ENCODE results near the gene EXT2.

The EXT2 gene

GRCh38 chr11:44174842-44175241 lies 79.4 kb downstream of the EXT2 start:
- no peak for DNase-seq

DNA sequence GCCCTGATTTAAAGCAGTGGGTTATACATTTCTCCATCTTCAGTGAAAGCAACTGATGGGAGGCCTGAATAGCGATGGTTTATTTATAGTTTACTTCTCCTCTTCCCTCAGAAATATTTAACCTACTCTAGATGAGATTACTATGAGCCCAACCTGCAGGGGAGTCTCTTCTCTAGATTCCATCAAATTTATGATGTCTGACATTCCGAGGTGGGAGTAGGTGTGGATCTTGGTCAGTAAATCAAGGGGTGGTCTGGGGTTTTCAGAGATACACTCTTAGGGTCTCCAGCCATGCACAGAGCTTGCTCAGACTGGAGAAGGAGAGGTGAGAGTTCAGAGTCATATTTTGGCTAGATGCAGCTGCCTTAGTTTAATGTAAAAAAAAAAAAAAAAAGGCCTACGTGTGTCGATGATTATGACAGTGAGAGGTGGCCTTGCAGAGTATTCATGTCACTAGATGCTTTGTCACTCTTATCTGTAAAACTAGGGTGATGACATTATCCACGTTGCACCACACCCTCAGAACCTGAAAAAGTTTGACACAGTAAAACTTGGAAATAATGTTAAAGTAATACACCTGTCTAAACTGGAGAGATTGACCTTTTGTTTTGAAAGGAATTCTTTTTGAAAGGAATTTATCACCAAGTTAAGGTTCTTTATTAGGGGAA lies 81.2 kb downstream of the EXT2 start:
- DNase-seq = no peak

DNA sequence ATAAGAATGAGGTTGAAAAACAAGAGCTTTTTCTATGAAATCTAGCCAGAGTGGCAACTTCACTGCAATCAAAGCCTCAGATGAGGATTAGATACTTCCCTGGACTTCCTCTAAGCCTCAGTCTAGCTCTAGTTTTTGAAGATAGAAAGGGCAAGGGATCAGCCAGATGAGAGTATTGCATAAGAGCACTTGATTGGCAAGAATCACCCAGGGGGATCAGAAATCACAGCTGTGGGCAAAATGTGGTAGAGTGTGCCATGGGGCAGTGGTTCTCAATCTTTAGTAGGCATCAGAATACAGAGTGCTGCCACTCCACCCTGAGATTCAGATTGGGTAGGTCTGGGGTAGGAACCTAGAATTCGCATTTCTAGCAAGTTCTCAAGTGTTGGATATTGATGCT lies 82.4 kb downstream of the EXT2 start:
- DNase-seq = no peak

DNA sequence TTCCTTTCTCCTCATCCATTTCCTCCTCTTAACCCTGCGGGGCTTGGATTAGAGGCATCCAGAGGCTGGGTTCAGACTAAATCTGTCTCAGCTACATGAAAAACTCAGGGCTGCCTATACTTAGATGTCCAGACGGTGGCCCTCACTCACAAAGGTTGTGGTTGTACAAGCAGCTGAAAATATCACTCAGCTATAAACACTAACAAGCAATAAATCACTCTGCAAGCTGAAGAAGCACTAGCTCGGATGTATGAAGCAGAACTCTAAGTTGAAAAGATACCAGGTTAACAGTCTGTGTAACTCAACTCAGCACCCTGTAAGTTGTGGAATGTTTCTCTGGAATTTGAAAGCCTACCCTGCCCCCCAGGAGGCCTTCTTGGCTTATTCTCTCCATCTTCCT lies 82.9 kb downstream of the EXT2 start:
- DNase-seq = no peak

GRCh38 chr11:44179173-44179572 lies 83.7 kb downstream of the EXT2 start:
- DNase-seq = no peak

DNA sequence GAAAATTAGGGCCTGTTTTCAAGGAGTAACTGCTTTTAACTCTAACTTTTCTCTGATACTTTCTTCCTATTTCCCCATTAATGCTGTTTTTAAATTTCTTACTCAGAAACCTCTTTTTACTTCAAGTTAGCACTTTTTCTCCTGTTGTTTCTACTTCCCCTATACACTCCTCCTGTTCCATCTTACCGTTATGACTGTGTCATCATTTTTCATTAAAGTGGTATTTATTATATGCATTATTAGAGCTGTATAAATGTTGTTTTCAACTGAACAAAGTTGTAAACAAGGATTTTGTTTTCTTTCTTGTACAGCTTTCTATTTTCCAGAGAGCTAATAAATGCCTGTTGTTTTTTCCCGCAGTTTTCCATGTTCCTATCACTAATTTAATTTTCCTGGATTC lies 84.6 kb downstream of the EXT2 start:
- DNase-seq = no peak

DNA sequence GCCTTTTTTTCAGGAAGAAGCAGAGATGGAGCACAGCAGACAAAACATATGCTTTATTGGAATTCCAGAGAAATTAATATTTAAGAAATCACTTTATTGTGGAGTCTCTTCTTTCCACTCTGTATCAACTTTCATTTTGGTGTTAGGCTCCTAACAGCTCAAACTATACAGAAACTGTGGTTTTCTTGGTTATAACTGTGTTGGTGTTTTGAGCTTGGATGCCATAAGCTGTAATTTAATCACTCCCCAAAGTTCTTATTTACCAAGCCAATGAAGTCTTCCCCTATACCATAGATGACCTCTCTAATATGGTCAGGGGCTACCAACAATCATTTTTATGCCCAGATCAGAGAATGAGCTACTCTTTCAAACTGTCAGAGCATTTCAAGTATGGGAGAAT lies 90.0 kb downstream of the EXT2 start:
- no peak for DNase-seq

DNA sequence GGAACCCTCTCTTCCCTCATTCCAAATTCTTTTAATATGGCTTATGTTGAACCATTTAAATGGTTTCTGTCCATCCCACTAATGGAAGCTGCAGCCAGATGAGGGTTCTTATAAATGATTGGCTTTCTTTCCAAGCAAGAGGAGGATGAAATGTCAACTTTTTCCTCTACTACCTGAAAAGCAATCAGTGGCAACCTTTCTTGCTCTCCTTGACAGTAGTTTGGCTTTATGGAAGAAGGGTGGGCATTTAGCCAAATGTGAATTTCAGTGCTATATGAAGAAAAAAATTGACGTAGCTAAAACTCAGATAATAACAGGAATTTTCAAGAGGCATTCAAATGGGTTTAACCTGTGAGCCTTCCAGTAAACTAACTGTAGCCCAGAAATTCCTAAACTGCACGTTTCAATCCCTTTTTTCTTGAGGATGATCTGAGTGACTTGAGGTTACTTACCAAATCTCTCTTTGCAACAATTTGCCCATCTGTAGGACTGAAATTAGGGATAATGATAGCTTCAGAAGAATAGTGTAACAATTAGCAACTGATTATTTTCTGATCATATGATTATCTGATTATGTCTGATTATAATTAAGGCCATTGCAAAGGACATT lies 90.9 kb downstream of the EXT2 start:
- no peak for DNase-seq

DNA sequence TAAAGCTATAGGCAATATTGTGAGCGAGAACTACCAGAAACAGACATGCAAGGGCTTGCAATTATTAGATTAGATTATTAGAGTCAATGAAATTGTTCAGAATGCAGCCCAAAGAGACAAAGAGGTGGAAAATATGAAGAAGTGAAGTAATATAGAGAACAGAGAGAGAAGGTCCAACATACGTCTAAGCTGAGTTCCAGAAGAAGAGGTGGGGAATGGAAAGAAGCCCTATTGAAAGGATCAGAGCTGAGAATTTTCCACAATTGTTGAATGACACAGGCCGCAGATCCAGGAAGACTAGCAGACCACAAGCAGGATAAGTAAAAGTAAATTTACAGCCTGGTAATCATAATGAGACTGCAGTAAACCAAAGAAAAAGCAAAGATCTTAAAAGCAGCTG lies 93.2 kb downstream of the EXT2 start:
- DNase-seq = no peak

GRCh38 chr11:44189986-44190882 lies 94.8 kb downstream of the EXT2 start:
- DNase-seq = no peak

DNA sequence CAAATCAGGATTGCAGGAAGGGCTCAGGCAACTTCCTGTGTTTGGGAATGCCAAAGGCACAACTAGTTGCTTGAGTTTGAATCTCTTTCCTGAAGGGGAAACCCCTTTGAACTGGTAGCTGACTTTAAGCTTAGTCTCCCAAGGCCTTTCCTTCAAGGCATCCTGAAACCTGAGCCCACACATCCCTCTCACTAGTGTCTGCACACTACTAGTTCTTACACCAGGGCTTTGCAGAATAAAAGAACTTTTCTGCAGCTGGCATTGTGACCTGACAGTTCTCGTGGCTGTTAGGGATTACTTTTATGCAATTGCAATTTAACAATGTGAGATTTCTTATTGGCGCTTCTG lies 95.4 kb downstream of the EXT2 start:
- DNase-seq = no peak

DNA sequence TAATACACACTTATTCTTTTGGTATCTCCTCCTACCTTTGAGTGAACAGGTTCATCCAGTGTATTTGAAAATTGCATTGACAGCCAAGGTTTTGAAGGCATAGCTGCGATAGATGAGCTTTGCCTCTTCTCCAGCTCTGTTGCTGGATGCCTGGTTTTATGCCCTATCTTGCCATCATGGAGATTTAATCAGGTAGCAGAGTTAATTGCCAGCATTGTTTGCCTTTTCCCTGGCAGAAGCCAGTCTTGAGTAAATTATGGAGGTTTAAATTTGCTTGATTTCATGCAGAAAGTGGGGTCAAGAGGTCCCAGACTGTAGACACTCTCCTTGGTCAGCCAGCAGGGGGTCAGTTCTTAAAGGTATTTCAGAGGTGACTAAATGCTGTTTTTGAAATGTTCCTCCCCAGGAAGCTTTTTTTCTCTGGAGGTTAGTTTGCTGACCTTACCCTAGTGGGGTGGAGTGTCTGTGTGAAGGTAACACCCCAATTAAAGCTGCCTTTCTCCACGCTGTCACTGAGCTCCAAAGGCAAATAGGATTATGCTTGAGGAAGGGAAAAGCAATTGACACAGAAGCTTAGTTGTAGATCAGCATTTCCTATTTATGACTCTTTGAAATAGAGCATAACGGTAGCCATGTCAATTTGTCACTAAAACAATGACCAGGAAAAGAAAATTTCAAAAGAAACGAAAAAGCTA lies 96.0 kb downstream of the EXT2 start:
- no peak for DNase-seq

DNA sequence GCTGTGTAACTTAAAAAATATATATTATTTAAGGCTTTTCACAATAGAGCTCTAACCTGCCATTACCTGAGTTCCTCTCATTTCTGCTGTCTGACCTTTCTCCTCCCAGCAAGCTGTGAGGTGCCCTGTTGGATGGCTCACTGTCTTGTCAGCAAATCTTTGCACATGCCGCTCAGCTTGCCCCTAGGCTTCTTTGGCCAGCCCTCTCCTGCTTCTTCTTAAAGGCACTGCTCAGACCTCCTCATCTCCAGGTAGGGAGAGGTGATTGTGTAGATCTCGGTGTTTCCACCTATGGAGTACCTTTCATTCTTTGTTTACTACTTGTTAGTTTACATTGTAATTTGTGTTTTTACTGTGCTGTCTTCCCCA lies 96.5 kb downstream of the EXT2 start:
- no peak for DNase-seq

GRCh38 chr11:44192462-44193100 lies 97.1 kb downstream of the EXT2 start:
- no peak for DNase-seq

GRCh38 chr11:44193856-44194255 lies 98.4 kb downstream of the EXT2 start:
- DNase-seq = no peak

DNA sequence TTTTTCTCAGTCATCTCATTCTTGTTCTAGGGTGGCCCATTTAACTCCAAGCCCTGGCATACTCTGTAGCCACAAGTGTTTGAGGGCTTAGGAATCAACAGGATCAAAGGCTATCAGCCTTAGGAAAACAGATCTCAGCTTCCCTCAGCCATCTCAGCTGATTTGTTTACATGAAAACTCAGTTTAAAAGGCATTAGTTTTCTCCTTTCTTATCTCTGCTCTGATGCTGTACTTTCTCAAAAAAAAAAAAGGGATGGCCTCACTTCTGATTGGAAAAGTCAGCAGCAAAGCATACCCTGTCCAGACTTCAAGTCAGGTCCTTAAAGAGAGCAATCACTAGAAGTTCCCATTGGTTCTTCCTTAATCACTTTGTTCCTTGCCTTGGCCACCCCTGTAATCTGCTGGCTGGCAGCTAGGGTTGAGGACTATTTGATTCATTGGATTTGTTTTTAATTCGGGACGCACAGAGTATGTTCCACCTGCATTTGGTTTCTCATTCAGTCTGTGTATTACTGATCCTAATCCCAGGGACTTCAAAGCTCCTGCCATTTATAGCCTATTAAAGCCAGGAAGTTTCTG lies 102.8 kb downstream of the EXT2 start:
- no peak for DNase-seq

- no peak for DNase-seq
Observed at GRCh38 chr11:44199298-44199697, 103.8 kb downstream of the EXT2 start.

- no peak for DNase-seq
Observed at GRCh38 chr11:44199816-44200215, 104.3 kb downstream of the EXT2 start.

DNA sequence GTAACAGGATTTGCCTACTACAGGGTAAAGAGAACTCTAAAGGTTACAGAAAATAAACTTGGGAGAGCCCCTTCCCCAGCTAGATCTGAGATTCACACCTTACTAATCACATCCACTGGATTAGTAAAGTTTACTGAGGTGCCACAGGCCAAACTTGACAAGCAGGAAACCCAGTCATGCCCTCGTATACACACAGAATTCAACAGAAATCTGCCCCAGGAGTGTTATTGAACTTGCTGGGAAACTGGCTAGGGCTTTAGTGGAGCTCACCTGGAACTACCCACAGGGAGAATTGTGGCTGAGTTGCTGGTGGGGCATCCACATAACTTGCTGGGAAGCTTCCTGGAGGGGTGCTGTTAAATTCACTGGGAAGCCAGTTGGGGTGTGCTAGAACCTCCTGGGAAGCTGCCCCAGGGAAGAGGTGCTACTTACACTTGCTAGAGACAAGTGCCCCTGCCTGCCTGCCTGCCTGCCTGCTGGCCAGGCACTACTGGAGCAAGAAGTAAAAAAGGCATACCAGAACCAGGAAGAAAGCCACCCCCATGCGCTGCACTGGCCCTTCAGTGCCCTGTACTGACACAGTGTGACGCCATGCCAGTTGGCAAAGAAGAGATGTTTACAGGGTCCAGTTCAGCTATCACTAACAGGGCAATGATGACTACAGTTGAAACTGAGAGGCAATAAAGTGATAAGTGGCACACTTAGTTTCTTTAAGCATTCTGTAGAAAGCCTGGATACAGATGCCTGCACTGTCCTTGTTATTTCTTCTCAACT lies 108.0 kb downstream of the EXT2 start:
- DNase-seq = no peak

DNA sequence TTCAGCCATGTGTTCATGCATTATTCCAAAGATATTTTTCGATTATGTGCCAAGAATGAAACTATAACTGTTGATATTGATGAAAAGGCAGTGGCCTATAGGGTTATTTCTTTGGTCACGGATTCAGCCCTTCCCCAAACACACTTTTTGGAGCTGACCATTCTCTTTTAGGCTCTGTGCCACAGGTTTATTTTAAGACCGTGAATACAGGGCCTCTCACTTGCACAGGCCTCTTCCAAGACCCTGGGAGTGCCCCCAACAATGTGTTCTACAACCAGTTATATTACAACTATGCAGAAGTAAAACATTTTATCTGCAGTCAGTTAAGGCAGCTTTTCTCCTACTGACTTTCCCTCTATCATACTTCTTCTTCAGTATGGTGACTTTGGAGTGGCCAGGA lies 109.9 kb downstream of the EXT2 start:
- DNase-seq = no peak

DNA sequence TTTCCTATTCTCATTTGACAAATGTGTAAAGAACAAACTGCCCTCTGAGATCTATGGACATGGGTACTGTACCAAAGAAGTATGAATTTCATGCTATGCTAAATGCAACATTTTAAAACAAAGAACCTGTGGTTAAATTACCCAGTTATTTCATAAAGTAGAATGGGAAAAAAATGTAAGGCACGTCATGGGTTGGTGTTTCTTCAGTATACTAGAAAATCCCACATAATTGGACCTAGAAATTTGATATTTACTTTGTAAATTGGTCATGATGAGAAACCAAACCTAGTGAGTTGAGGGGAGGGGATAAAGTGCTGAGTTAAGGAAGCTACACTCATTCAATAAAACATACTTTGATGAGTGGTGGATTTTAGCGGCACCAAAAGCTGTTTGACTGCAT lies 110.4 kb downstream of the EXT2 start:
- DNase-seq = no peak

- DNase-seq = no peak
Observed at GRCh38 chr11:44207292-44207691, 111.8 kb downstream of the EXT2 start.
